Hepatocyte (in vitro differentiated cells): ENCODE data around the gene UPP1.

ENCODE experiments used
- EZH2 ChIP-seq: fragments of 200-600 bp; sonication (generic); IDR thresholded peaks from 2 replicates; pipeline ENCODE4 v1.6.1; 2016; ENCODE audit warnings: antibody characterized with exemption, mild to moderate bottlenecking, borderline replicate concordance
- EZH2phosphoT487 ChIP-seq: fragments of 200-600 bp; sonication (generic); IDR thresholded peaks from one replicate; pipeline ENCODE4 v1.6.1; 2018; ENCODE audit warnings: antibody characterized with exemption, mild to moderate bottlenecking, low read depth, moderate library complexity; ENCODE audit not compliant: unreplicated experiment, severe bottlenecking
- TF ChIP-seq, protein P1 (sequence below): fragments of 200-600 bp; sonication (generic); IDR thresholded peaks from 2 replicates; pipeline ENCODE4 v1.5.1; 2016; ENCODE audit warnings: antibody characterized with exemption, mild to moderate bottlenecking; ENCODE audit not compliant: poor library complexity

DNA sequence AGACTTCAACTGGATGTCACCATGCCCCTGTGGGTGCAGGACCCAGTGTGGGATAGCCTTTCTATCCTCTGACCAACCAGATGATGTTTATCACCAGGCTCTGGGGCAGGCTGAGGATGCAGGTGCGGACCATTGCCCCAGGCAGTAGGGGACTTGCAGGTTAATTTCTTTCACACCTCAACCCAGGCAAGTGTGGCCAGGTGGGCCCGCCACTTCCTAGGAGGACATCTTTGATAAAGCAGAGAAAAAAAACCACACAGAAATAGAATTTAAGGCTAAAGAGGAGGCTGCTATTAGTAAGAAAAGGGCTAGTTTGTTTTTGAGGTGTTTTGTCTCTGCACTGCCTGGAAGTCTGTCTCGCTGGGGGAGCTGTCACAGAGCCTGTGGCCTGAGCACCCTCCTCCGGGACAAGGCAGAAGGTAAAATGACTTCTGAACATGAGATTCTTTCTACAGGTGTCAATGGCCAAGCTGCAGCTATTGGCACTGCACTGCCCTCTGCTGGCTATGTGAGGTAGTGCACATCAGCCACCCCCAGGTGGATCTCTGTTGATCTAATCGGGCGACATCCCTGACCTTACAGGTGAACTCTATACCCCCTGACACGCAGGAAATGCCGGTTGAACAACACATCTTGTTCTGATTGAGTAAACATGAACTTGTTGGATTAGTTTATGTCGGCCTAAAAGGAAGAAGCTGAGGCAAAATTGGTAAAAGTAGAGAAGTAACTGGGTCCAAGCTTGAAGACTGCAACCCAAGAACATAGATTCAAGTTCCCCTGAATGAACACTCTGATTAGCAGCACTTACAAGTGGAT lies 21.0 kb downstream of the UPP1 start:
- TF ChIP-seq, protein P1, sequence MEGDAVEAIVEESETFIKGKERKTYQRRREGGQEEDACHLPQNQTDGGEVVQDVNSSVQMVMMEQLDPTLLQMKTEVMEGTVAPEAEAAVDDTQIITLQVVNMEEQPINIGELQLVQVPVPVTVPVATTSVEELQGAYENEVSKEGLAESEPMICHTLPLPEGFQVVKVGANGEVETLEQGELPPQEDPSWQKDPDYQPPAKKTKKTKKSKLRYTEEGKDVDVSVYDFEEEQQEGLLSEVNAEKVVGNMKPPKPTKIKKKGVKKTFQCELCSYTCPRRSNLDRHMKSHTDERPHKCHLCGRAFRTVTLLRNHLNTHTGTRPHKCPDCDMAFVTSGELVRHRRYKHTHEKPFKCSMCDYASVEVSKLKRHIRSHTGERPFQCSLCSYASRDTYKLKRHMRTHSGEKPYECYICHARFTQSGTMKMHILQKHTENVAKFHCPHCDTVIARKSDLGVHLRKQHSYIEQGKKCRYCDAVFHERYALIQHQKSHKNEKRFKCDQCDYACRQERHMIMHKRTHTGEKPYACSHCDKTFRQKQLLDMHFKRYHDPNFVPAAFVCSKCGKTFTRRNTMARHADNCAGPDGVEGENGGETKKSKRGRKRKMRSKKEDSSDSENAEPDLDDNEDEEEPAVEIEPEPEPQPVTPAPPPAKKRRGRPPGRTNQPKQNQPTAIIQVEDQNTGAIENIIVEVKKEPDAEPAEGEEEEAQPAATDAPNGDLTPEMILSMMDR, result peak; percentile 97
- no peak for TF ChIP-seq EZH2
- TF ChIP-seq EZH2phosphoT487, result no peak
